HepG2 (cell line): Measurements from ENCODE around the gene KTN1. TPM values are rescaled to one million over a fixed set of nuclear protein-coding genes. Genes with fewer than 3 reads are reported as not detected.

Source experiments
- ATAC-seq: fragments of 200-7000 bp; cut with Tn5 transposase; 3 replicates; pipeline ENCODE4 v1.9.1; 2020; ENCODE audit warnings: mild to moderate bottlenecking, moderate library complexity
- BruUV-seq: library from RNA; stranded (reverse); fragments of 400-500 nt; replicated peaks from 2 replicates; lab custom pipeline; 2021; lab: Mats Ljungman, UMichigan
- CTCF ChIA-PET: fragments of 300-600 bp; formaldehyde crosslinking; extraction: SDS; loops from one replicate; lab custom pipeline; 2021; ENCODE audit warnings: low total read pairs, inconsistent platforms, low intra/inter-chr PET ratio; lab: Yijun Ruan, JAX
- POLR2A ChIA-PET: fragments of 350-600 bp; sonication (Branson Sonifier 250); formaldehyde crosslinking; loops from one replicate; lab custom pipeline; 2020; ENCODE audit warnings: antibody characterized with exemption, inconsistent platforms; lab: Yijun Ruan, JAX
- DNase-seq: peaks from one replicate; pipeline ENCODE4 v3.0.0-alpha.2; 2015; ENCODE audit warnings: low spot score
- FAIRE-seq: peaks from 3 replicates; lab custom pipeline; 2011; peaks lifted over from hg19 to GRCh38; lab: Jason Lieb, UNC
- H2AFZ ChIP-seq: one replicate; pipeline ENCODE4 v1.6.1; 2011; ENCODE audit warnings: low read length, inconsistent platforms
- H3K27ac ChIP-seq: fragments of 300-600 bp; 3 replicates; pipeline ENCODE4 v1.8.0; 2011; ENCODE audit warnings: mixed run types, mild to moderate bottlenecking, mixed read lengths, low read length, inconsistent platforms; ENCODE audit not compliant: insufficient read depth; ENCODE audit errors: extremely low read length
- H3K27me3 ChIP-seq, 2 experiments: fragments of 200-600 bp in 1 of 2; 2 replicates in 1 of 2; 3 replicates in 1 of 2; pipeline versions ENCODE4 v1.6.0 to v1.8.0; 2011; ENCODE audit warnings: low read length in 2 of 2, mild to moderate bottlenecking in 2 of 2, moderate library complexity in 2 of 2, inconsistent platforms in 1 of 2; ENCODE audit not compliant: insufficient read depth in 2 of 2, control insufficient read depth in 1 of 2
- H3K36me3 ChIP-seq, 2 experiments: fragments of 200-600 bp in 1 of 2; replicated peaks in 1 of 2; 2 replicates in 1 of 2; 3 replicates in 1 of 2; pipeline versions ENCODE4 v1.5.1 to v1.8.0; 2011; ENCODE audit warnings: low read length in 2 of 2, inconsistent platforms in 1 of 2; ENCODE audit not compliant: insufficient read depth in 2 of 2, control insufficient read depth in 1 of 2
- H3K4me1 ChIP-seq: 2 replicates; pipeline ENCODE4 v1.5.1; 2012; ENCODE audit warnings: low read length, inconsistent platforms; ENCODE audit not compliant: insufficient read depth
- H3K4me2 ChIP-seq: 2 replicates; pipeline ENCODE4 v1.6.0; 2011; ENCODE audit warnings: low read depth, low read length, inconsistent platforms
- H3K4me3 ChIP-seq, 3 experiments: fragments of 200-600 bp in 1 of 3; sonication (generic), shearing (Covaris generic) in 1 of 3; replicated peaks in 1 of 3; 2 replicates each; pipeline ENCODE4 v1.5.1; 2011 to 2016; ENCODE audit warnings: low read length in 3 of 3, inconsistent platforms in 2 of 3, low read depth in 2 of 3, mild to moderate bottlenecking in 2 of 3, control low read depth in 1 of 3, mixed read lengths in 1 of 3; ENCODE audit not compliant: insufficient read depth in 1 of 3
- H3K79me2 ChIP-seq: one replicate; pipeline ENCODE4 v1.6.1; 2011; ENCODE audit warnings: low read length, inconsistent platforms; ENCODE audit not compliant: insufficient read depth
- H3K9ac ChIP-seq: 2 replicates; pipeline ENCODE4 v1.6.0; 2011; ENCODE audit warnings: mild to moderate bottlenecking, low read depth, low read length, inconsistent platforms; ENCODE audit not compliant: insufficient read depth
- H3K9me3 ChIP-seq: 2 replicates; pipeline ENCODE4 v1.5.1; 2012; ENCODE audit warnings: mild to moderate bottlenecking, low read length
- H4K20me1 ChIP-seq: 2 replicates; pipeline ENCODE4 v1.6.0; 2011; ENCODE audit warnings: inconsistent platforms, mild to moderate bottlenecking, low read length, moderate library complexity; ENCODE audit not compliant: insufficient read depth
- BORCS8-MEF2B ChIP-seq: sonication (generic); formaldehyde crosslinking; IDR thresholded peaks from 2 replicates; pipeline ENCODE4 v1.8.0; 2022; ENCODE audit warnings: mild to moderate bottlenecking, missing genetic modification reagents
- DNMT3B ChIP-seq: conservative IDR thresholded peaks from 2 replicates; pipeline ENCODE4 v1.6.1; 2016; ENCODE audit warnings: missing biosample characterization, control low read depth
- ETV6 ChIP-seq: sonication (generic); formaldehyde crosslinking; conservative IDR thresholded peaks from 2 replicates; pipeline ENCODE4 v1.4.0; 2020; ENCODE audit warnings: missing genetic modification reagents
- GATAD2A ChIP-seq: IDR thresholded peaks from 2 replicates; pipeline ENCODE4 v1.6.1; 2016
- HNF4G ChIP-seq, 2 experiments: sonication (generic) in 1 of 2; formaldehyde crosslinking in 1 of 2; IDR thresholded peaks; 2 replicates each; pipeline versions ENCODE4 v1.4.0 to v1.6.1; 2011 to 2020; ENCODE audit warnings: borderline replicate concordance in 2 of 2, low read depth in 2 of 2, mild to moderate bottlenecking in 2 of 2, low read length in 1 of 2, missing genetic modification reagents in 1 of 2, moderate library complexity in 1 of 2
- KMT2B ChIP-seq: IDR thresholded peaks from 2 replicates; pipeline ENCODE4 v1.6.1; 2016; ENCODE audit warnings: missing genetic modification reagents, missing compliant biosample characterization
- SMAD3 ChIP-seq: sonication (generic); formaldehyde crosslinking; IDR thresholded peaks from 2 replicates; pipeline ENCODE4 v1.4.0; 2020; ENCODE audit warnings: missing genetic modification reagents
- SRSF9 ChIP-seq: fragments of 200-400 bp; formaldehyde crosslinking; IDR thresholded peaks from 2 replicates; pipeline ENCODE4 v1.6.1; 2018; ENCODE audit warnings: borderline replicate concordance, mild to moderate bottlenecking, low read depth, low read length; ENCODE audit not compliant: insufficient read depth, poor library complexity, severe bottlenecking
- TEAD3 ChIP-seq: optimal IDR thresholded peaks from 2 replicates; pipeline ENCODE3; 2016; ENCODE audit warnings: borderline replicate concordance
- ZFY ChIP-seq: sonication (generic); formaldehyde crosslinking; IDR thresholded peaks from 2 replicates; pipeline ENCODE4 v1.4.0; 2020; ENCODE audit warnings: missing genetic modification reagents
- ZNF205 ChIP-seq: IDR thresholded peaks from 2 replicates; pipeline ENCODE4 v1.6.1; 2018; ENCODE audit warnings: missing biosample characterization, missing genetic modification reagents
- ZNF501 ChIP-seq: sonication (generic); formaldehyde crosslinking; IDR thresholded peaks from 2 replicates; pipeline ENCODE4 v1.5.1; 2020; ENCODE audit warnings: mild to moderate bottlenecking, moderate library complexity, missing genetic modification reagents
- ZNF674 ChIP-seq: sonication (generic); formaldehyde crosslinking; IDR thresholded peaks from 2 replicates; pipeline ENCODE4 v1.5.0; 2020; ENCODE audit warnings: low read depth, mild to moderate bottlenecking, missing genetic modification reagents
- ZNF772 ChIP-seq: sonication (generic); formaldehyde crosslinking; IDR thresholded peaks from 2 replicates; pipeline ENCODE4 v1.5.0; 2020; ENCODE audit warnings: mild to moderate bottlenecking, missing genetic modification reagents
- ZSCAN31 ChIP-seq: sonication (generic); formaldehyde crosslinking; IDR thresholded peaks from 2 replicates; pipeline ENCODE4 v1.5.0; 2020; ENCODE audit warnings: low read depth, mild to moderate bottlenecking, missing genetic modification reagents
- WGBS: methylation state at CpG from one replicate; pipeline ENCODE4 v1.1.6; 2017; ENCODE audit warnings: low lambda C conversion rate; 5-methylcytosine and 5-hydroxymethylcytosine counted together
- in situ Hi-C: cut with HindIII; loops from 2 replicates; pipeline ENCODE4 v1.10.0; 2017; ENCODE audit warnings: low pct_unique_long_range_greater_than_20kb; ENCODE audit not compliant: extremely low pct_ligation_motif_present
- intact Hi-C: fragments of 100-400 bp; cut with micrococcal nuclease; formaldehyde crosslinking; loops from one replicate; pipeline ENCODE4 v1.10.0; 2022; ENCODE audit not compliant: unreplicated experiment
- polyA plus RNA-seq, 8 experiments: library from polyadenylated mRNA; depleted of rRNA in 3 of 8; stranded (reverse) in 7 of 8; unstranded in 1 of 8; fragments of >200 nt; fragmentation: Illumina TruSeq in 4 of 8; extraction: Trizol in 4 of 8; gene quantifications; 2 replicates each; pipeline versions ENCODE4 v1.2.1 to v1.2.3, GENCODE V29; 2011 to 2016; ENCODE audit warnings: low read depth in 4 of 8, missing spikeins in 1 of 8, mixed read lengths in 1 of 8; ENCODE audit not compliant: insufficient read depth in 1 of 8
- total RNA-seq, 5 experiments: library from RNA; depleted of rRNA; stranded (reverse); fragments of >200 nt; fragmentation: Illumina TruSeq; extraction: Trizol; gene quantifications; 2 replicates each; pipeline ENCODE4 v1.2.3, GENCODE V29; 2016; ENCODE audit warnings: low read depth in 1 of 5
- TF ChIP-seq, protein P1 (sequence below): sonication (generic); formaldehyde crosslinking; IDR thresholded peaks from 2 replicates; pipeline ENCODE4 v1.4.0; 2020; ENCODE audit warnings: mild to moderate bottlenecking, missing genetic modification reagents

Gene KTN1
- total and polyA plus RNA-seq, 2 of the 13 experiments (the other 11 are each of a cell fraction or from before 2014, with no cell fraction given) = 60.6 to 169 TPM

DNA sequence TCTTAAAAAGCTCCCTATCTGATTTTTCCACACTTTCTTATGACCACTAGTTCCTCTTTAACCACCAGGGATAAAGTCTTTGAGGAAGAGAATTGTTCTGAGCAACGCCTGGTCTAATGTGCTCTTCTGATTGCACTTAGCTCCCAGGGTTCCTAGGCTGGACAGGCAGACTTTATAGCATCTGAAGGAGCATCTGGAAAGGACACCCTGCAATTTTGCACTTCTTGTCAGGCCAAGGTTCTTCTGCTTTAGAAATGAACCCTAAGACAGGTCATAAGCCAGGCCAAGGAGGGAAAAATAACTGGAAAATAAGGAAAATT is 126.3 kb downstream of the KTN1 start:
- no peak overlapping the region for H3K4me2 ChIP-seq
- POLR2A ChIA-PET = no interaction called here

GRCh38 chr14:55706893-55707292 is 126.9 kb downstream of the KTN1 start:
- Histone ChIP-seq H3K4me1 (no peaks in the 10 kb centered on the region), H2AFZ (no peak overlapping the region), H3K9ac (no peak overlapping the region), H3K79me2 (no peaks in the 10 kb centered on the region), H3K27me3 (no peaks in the 10 kb centered on the region), H3K4me2 (no peak overlapping the region), H4K20me1 (no peaks in the 10 kb centered on the region), H3K4me3 (no peak overlapping the region), H3K9me3 (no peaks in the 10 kb centered on the region), H3K36me3 (no peaks in the 10 kb centered on the region), H3K27ac (no peak overlapping the region)
- in situ Hi-C loops = loop anchor here (25.0 kb wide), 1 partner anchor 630 kb away; no protein-coding TSS in a partner anchor
- ChIA-PET CTCF (interaction anchor here (2.5 kb wide), 1 partner anchor 633 kb away, joined by 15 read pairs; no protein-coding TSS in a partner anchor), POLR2A (no interaction called here)
- intact Hi-C loops = loop anchor here (2.0 to 10.0 kb wide), 2 partner anchors 634 to 768 kb away; no protein-coding TSS in a partner anchor
- DNase-seq = no peak
- no TSS peak for BruUV-seq
- FAIRE-seq = no peak
- ATAC-seq = no peak
- WGBS = 29% methylated on average over 2 of the region's 2 CpGs
- no peak for TF ChIP-seq SRSF9

More for the DNA sequence above, 126.3 kb downstream of the KTN1 start:
- CTCF ChIA-PET = interaction anchor here (2.5 kb wide), 1 partner anchor 634 kb away, joined by 15 read pairs; no protein-coding TSS in a partner anchor
- Histone ChIP-seq H2AFZ (no peak overlapping the region), H3K9ac (no peak overlapping the region), H3K27me3 (no peaks in the 10 kb centered on the region), H3K4me1 (no peaks in the 10 kb centered on the region), H4K20me1 (no peaks in the 10 kb centered on the region), H3K9me3 (no peaks in the 10 kb centered on the region), H3K27ac (no peak overlapping the region), H3K4me3 (no peak overlapping the region), H3K36me3 (no peaks in the 10 kb centered on the region), H3K79me2 (no peaks in the 10 kb centered on the region)
- DNase-seq = no peak
- intact Hi-C loops (loop anchor here (2.0 to 10.0 kb wide), 2 partner anchors 634 to 768 kb away; no protein-coding TSS in a partner anchor), in situ Hi-C loops (loop anchor here (25.0 kb wide), 1 partner anchor 631 kb away; no protein-coding TSS in a partner anchor)
- BruUV-seq = no TSS peak
- no peak for ATAC-seq
- FAIRE-seq = no peak
- WGBS = 60% methylated on average over 1 of the region's 1 CpG
- no peak for TF ChIP-seq ZNF772 (CRISPR knock-in tag)
- TF ChIP-seq ZFY (CRISPR knock-in tag) = no peak
- TF ChIP-seq ZNF674 (CRISPR knock-in tag) = no peak
- TF ChIP-seq HNF4G (IDR thresholded peaks at IDR 0.05; ENCODE audit: borderline replicate concordance, low read depth, low read length) = no peak
- no peak for TF ChIP-seq HNF4G (CRISPR knock-in tag; IDR thresholded peaks at IDR 0.05; ENCODE audit: borderline replicate concordance, low read depth)
- TF ChIP-seq GATAD2A (CRISPR knock-in tag) = no peak
- TF ChIP-seq KMT2B (CRISPR knock-in tag) = no peak
- no peak for TF ChIP-seq DNMT3B
- no peak for TF ChIP-seq ZSCAN31 (CRISPR knock-in tag)
- no peak for TF ChIP-seq ZNF205 (CRISPR knock-in tag)
- TF ChIP-seq ETV6 = no peak
- TF ChIP-seq ZNF501 = no peak
- no peak for TF ChIP-seq BORCS8-MEF2B (CRISPR knock-in tag)
- TF ChIP-seq, protein P1, sequence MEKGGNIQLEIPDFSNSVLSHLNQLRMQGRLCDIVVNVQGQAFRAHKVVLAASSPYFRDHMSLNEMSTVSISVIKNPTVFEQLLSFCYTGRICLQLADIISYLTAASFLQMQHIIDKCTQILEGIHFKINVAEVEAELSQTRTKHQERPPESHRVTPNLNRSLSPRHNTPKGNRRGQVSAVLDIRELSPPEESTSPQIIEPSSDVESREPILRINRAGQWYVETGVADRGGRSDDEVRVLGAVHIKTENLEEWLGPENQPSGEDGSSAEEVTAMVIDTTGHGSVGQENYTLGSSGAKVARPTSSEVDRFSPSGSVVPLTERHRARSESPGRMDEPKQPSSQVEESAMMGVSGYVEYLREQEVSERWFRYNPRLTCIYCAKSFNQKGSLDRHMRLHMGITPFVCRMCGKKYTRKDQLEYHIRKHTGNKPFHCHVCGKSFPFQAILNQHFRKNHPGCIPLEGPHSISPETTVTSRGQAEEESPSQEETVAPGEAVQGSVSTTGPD (CRISPR knock-in tag) = no peak
- no peak for TF ChIP-seq SMAD3
- TF ChIP-seq TEAD3 = no peak
